NCI-H187 treated with DMSO at 0.1 percent for 48 hours (cell line): Measurements from ENCODE around the gene GK.
"Not testable (repeated sequence)": the region's sequence is repeated elsewhere in the genome, so short reads cannot be mapped to it uniquely, and the experiment has no call there.

ENCODE experiments used
- DNase-seq: peaks from one replicate; lab custom pipeline; 2025; lab: John Stamatoyannopoulos, UW

Gene GK

DNA sequence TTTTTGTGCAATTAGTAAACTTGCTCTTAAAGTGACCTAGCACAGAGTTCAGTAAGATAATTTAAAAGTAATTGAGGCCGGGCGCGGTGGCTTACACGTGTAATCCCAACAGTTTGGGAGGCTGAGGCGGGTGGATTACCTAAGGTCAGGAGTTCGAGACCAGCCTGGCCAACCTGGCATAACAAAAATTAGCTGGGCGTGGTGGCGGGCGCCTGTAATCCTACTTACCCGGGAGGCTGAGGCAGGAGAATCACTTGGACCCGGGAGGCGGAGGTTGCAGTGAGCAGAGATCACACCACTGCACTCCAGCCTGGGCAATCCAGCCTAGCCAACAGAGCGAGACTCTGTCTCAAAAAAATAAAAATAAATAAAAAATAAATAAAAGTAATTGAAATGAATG, 1.2 kb downstream of the GK start:
- not testable (repeated sequence) for DNase-seq

GRCh38 chrX:30654989-30655607, 1.9 kb downstream of the GK start:
- DNase-seq, result no peak

- DNase-seq, result no peak
These were observed 2.8 kb downstream of the GK start for GRCh38 chrX:30655991-30656390.

- no peak for DNase-seq
These were observed 4.3 kb downstream of the GK start for GRCh38 chrX:30657196-30658161.

- no peak for DNase-seq
These were observed 6.2 kb downstream of the GK start for GRCh38 chrX:30659421-30659820.

DNA sequence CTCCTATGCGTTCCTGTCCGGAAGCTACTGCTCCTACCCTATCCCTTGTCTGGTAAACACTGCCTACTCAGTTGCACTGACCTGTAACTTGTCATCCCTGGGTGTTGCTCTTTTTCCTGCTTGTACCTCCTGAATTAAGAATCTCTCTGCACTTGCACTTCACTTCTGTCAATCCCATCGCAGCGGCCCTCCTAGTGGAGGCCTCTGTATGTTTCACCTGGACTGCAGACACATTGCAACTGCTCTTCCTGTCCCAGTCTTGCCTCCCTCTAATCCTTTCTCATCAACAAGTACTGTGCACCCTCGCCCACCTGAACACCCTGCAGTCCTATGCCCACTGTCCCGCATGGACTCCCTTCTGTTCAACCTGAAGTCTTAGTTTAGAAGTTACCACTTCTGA, 8.0 kb downstream of the GK start:
- no peak for DNase-seq

GRCh38 chrX:30663322-30663721, 10.1 kb downstream of the GK start:
- no peak for DNase-seq

DNA sequence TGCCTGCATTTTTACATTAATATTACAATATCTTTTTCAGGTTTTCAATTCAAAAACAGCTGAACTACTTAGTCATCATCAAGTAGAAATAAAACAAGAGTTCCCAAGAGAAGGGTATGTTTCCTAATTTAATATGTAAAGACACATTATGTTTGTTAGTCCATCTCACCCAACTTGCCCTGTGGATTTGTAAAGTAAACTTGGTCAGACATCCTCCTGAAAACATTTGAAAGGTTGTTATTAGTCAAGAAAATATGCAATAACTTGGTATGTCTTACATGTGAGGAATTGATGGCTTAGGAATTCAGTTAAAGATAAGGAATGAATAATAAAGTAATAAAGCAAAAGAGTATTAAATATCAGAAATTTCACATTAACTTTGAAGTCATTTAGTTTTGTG, 12.2 kb downstream of the GK start:
- DNase-seq, result no peak

GRCh38 chrX:30666094-30666493, 12.9 kb downstream of the GK start:
- no peak for DNase-seq

DNA sequence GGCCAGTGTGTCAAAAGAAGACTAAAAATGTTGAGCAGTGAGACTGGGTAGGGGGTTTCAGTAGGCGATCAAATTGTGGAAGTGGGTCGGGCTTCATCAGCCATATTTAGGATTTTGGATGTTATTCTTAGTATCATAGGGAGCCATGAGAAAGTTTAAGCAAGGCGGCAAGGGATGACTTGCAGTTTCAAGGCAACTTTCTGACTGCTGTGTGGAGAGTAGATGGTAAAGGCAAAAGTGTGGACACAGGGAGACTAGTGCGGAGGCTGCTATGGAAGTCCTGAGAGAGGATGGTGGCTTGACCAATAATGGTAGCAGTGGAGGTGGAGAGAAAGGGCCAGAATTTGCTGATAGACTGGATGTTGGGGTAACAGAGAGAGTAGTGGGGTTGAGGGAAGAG, 15.4 kb downstream of the GK start:
- no peak for DNase-seq

- DNase-seq, result not testable (repeated sequence)
These were observed 18.0 kb downstream of the GK start for GRCh38 chrX:30671189-30671588.

DNA sequence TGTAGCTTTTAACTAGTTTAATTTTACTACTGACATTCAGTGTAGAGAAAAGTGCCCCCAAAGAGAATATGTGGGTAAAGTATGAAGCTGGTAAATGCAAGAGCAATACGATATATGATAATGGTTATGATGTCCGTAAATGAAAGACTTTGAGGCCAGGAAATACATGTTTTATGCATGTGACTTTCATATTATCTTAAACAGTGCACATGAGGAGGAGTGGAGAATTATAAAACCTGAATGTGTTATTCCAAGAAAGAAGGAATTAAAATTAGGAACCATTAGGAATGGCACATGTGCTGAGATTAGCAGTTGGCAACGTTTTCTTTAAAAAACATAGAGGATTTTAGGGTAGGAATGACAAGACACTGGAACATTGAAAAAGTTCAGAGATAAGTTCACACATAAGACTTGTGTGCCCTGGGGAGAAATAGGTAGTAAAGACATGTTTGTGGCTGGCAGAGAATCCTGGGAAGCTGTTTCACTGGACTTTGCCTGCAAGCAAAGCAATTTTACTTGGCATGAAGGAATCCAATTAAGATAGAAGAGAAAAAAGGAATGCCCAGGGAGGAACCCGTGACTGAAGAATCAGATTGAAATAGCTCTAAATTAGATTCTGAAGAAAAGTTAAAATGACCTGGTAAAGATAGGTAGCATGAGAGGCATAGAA, 20.0 kb downstream of the GK start:
- DNase-seq, result no peak

DNA sequence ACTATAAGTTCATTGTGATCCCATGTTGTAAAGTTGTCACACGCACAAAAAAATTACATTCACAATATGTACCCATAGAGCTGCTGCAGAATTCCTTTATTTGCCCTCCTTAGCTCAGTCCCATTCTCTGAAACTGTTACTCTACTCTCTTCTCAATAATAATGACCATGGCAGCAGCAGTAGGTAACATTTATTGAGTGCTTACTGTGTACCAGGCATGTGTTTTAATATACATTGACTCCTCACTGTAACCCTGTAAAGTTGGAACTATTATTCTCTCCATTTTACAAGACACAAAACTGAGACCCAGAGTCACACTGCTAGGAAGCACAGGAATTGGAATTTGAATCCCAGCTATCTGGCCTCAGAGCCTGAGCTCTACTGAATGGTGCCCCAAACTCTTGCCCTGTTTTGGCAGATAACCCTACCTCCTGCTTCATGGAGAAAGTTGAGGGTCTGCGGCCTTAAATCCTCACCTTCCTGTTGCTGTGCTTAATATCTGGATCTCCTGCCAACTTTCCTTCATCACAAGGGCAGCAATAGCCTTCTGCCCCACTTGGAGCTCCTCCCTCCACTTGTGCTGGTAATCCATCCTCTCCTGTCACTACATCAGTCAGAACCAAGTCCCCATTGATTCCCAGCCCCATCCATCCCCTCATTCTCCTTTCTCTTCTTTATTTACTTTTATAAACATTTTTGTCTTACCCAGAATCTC, 20.8 kb downstream of the GK start:
- no peak for DNase-seq

DNA sequence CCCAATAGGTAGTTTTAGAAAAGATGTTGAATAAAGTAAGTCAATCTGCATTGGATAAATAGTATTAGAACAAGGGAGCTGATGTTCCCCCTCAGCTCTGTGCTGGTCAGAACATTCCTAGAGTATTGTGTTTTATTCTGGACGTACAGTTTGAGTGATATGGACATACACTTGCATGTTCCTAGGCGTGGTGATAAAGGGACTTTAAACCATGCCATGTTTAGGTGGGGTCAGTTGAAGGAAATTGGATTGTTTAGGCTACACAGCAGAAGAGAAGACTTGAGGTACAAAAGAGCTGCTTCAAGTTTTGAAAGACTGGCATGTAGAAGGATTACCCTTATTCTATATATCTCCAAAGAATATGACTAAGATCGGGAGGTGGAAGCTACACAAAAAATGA, 21.6 kb downstream of the GK start:
- DNase-seq, result no peak

DNA sequence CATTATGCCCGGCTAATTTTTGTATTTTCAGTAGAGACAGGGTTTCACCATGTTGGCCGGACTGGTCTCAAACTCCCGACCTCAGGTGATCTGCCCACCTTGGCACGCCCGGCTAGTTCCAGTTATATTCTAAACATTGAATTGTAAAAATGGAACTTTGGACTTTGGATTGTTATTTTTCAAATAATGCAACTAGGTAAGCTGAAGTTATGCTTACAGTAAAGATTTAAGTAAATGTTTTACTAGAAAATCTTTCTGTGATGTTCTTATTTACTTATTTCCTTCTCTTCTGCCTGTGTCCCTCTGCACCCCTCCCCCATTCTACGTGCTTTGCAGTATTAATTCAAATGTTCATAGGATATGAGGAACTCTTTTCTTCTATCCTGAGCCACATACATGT, 26.1 kb downstream of the GK start:
- DNase-seq, result no peak

DNA sequence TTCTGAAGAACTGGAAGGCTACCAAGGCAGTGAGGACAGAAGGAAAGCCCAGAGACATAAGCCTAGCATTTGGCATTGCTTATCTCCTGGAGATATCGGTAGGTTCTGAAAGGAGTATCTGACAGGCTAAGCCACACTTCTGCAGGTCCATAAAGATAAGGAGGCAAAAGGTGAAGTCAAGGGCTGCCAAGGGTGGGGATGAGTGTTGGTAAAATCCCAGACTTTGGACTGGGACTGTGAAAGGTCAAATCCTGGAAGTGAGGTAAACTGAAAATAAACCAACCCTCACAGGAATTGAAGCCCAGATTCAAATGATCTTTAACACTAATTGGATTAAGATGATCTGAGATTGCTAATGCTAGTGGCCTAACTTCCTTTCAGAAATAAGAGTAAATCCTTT, 27.4 kb downstream of the GK start:
- DNase-seq, result no peak

DNA sequence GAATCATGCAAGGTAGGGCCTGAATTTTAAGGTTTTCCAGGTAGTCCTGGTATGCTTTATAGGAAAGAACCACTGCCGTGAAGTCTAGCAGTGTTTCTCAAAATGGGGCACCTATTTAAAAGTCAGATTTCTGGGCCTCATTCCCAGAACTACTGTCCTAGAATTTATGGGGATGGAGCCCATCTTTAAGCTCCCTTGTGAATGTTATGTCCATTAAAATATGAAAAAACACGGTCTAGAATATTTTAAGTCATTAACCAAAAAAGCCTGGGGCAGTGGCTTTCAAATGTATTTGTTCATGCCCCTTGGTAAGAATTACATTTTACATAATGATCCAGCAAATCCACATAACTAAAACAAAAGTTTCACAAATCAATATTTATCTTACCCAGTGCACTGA, 35.4 kb downstream of the GK start:
- DNase-seq, result no peak

- no peak for DNase-seq
These were observed 35.9 kb downstream of the GK start for GRCh38 chrX:30689116-30689515.

DNA sequence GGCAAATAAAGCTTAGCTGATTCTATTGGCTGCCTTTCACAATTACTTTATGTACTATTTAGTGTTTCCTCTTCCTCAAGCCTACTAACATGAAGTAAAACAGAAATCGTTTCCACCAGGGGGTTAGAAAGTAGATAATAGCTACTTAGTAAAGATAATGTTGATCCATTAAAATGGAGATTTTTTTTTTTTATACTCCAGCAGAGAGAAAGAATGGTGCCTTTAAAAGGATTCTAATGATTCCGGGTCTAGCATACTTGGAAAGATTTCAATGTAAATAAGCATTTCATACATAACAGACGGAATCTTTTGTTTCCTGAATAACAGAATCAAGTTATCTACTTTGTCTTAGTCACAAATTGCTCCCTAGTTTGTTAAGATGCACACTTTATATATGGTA, 37.1 kb downstream of the GK start:
- DNase-seq, result no peak

- DNase-seq, result no peak
These were observed 40.9 kb downstream of the GK start for GRCh38 chrX:30693999-30694650.

- DNase-seq, result no peak
These were observed 49.5 kb downstream of the GK start for GRCh38 chrX:30702736-30703135.
